Motor neuron (in vitro differentiated cells): ENCODE measurements around the gene CACNA2D1. TPM values are rescaled to one million over a fixed set of nuclear protein-coding genes. Genes with fewer than 3 reads are reported as not detected.

Experiments used
- ATAC-seq, 8 experiments: fragments of 200-7000 bp; cut with Tn5 transposase; replicated peaks in 6 of 8; 2 replicates each; pipeline ENCODE4 v1.8.0; 2021; ENCODE audit warnings: mild to moderate bottlenecking in 8 of 8, moderate library complexity in 8 of 8
- H3K27ac ChIP-seq, 2 donors: fragments of 250-450 bp; sonication (Bioruptor Pico); 2 replicates each; pipeline ENCODE4 v1.9.0; 2021; ENCODE audit warnings: antibody characterized with exemption in 2 of 2, mild to moderate bottlenecking in 2 of 2, moderate library complexity in 1 of 2
- H3K4me1 ChIP-seq, 2 donors: fragments of 250-450 bp; sonication (Bioruptor Pico); replicated peaks in 1 of 2; 2 replicates each; pipeline ENCODE4 v1.6.1; 2021; ENCODE audit warnings: antibody characterized with exemption in 2 of 2, mild to moderate bottlenecking in 2 of 2, moderate library complexity in 1 of 2
- H3K4me3 ChIP-seq, 5 donors: fragments of 250-450 bp; sonication (Bioruptor Pico); 2 replicates each; pipeline ENCODE4 v1.9.0; 2021; ENCODE audit warnings: antibody characterized with exemption in 5 of 5, mild to moderate bottlenecking in 5 of 5, moderate library complexity in 4 of 5
- WGBS, 10 experiments: fragments of 450-650 bp; shearing (Covaris generic); methylation state at CpG; one replicate each; pipeline ENCODE4 v1.0.0; 2022; 5-methylcytosine and 5-hydroxymethylcytosine counted together
- in situ Hi-C, 9 experiments: fragments of 400-800 bp; cut with MboI; loops; one replicate each; pipeline ENCODE4 v1.15.0; 2021; ENCODE audit warnings: low sequenced_read_pairs in 9 of 9, low pct_unique_long_range_greater_than_20kb in 2 of 9; ENCODE audit not compliant: unreplicated experiment in 9 of 9
- total RNA-seq, 8 experiments: library from RNA; unstranded; fragments of 300-600 nt; gene quantifications; 2 replicates each; pipeline versions ENCODE4 v1.2.3 to v1.2.4, GENCODE V29; 2022

CACNA2D1 gene
- total RNA-seq, 8 experiments from 2014 or later: 9.7 to 72.9 (median 27.1) TPM

DNA sequence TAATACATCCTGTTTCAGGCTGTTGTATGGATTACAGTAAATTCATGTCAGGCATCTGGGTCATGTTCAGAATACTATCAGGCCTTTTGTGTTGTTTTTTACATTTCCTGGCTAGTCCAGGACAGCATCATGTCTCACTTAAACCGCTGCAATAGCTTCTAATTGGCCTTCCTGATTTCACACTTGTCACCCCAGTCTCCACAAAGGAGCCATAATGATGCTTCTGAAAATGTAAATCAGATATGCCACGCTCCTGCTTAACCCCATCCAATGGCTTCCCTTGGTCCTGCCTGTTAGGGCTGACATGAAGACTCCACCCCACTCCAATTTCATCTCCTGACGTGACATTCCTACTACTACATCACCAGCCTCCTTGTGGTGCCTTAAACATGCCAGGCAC lies 220.0 kb downstream of the CACNA2D1 start:
- no peaks in the 10 kb centered on the region for H3K4me1 ChIP-seq
- no peak for ATAC-seq
- no peak overlapping the region for H3K4me3 ChIP-seq
- WGBS, 10 experiments: 75 to 100% (median 89%) methylated on average over 1 to 3 of the region's 3 CpGs; no CpG with 5 or more reads in 4 of the 10 experiments
- in situ Hi-C loops: loop anchor here in 1 of 9 experiments (25.0 kb wide), 1 partner anchor 711 kb away; no protein-coding TSS in a partner anchor
- H3K27ac ChIP-seq: no peak overlapping the region

DNA sequence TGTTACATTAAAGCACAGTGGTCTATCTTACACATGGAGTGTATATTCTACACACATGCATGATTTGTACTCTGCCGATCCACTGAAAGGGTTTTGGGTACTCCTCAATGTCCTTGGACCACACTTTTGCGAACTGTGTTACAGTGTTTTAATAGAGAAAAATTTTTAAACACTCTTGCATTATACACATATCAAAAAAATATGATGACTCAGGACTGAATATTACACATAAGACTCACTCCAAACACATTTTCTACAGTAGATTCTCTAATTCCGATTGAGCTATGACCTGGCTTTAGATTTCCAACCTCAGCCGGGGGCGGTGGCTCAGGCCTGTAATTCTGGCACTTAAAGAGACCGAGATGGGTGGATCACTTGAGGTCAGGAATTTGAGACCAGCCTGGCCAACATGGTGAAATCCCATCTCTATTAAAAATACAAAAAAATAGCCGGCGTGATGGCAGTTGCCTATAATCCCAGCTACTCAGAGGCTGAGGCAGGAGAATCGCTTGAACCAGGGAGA lies 222.4 kb downstream of the CACNA2D1 start:
- Histone ChIP-seq H3K4me1 (no peaks in the 10 kb centered on the region), H3K4me3 (no peak overlapping the region), H3K27ac (no peak overlapping the region)
- WGBS, 10 experiments: 90 to 100% (median 97%) methylated on average over 3 to 9 of the region's 9 CpGs
- ATAC-seq: no peak
- in situ Hi-C loops: loop anchor here in 1 of 9 experiments (25.0 kb wide), 1 partner anchor 709 kb away; no protein-coding TSS in a partner anchor

DNA sequence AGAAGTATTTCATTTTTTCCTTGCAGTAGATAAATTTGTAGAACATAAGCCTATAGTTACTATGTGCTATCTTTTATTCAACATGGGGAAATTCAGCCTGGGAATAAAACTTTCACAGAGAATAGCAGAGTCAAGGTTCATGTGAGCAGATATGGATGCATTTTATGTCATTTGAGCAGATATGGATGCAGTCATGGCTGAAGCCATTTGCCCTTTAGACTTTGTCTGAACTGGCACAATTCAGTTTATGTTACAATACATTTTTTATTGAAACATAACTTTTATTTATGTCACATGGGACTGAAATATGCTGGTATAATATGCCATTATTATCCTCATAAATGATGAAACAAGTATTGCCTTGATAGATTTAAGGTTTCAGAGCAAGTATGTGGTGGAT lies 231.1 kb downstream of the CACNA2D1 start:
- in situ Hi-C loops: loop anchor here in 1 of 9 experiments (25.0 kb wide), 1 partner anchor 700 kb away; no protein-coding TSS in a partner anchor
- H3K4me1 ChIP-seq: peaks cover 5 to 24% of the 10 kb centered on the region in 2 donors
- ATAC-seq: peak in 1 of 8 experiments; percentile 75
- no peak overlapping the region for H3K27ac ChIP-seq
- no peak overlapping the region for H3K4me3 ChIP-seq

DNA sequence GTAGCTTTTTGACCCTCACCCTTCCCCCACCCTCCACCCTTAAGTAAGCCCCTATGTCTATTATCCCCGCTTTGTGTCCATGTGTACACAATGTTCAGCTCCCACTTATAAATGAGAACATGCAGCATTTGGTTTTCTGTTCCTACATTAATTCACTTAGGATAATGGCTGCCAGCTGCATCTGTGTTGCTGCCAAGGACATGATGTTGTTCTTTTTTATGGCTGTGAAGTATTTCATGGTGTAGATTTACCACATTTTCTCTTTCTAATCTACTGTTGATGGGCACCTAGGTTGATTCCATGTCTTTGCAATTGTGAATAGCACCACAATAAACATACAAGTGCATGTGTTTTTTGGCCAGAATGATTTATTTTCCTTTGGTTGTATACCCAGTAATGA lies 232.2 kb downstream of the CACNA2D1 start:
- 88 to 100% (median 100%) methylated on average over 1 of the region's 1 CpG; no CpG with 5 or more reads in 7 of the 10 experiments for WGBS, 10 experiments
- ATAC-seq: no peak
- in situ Hi-C loops: loop anchor here in 1 of 9 experiments (25.0 kb wide), 1 partner anchor 699 kb away; no protein-coding TSS in a partner anchor
- H3K4me1 ChIP-seq: peaks cover 9 to 30% of the 10 kb centered on the region in 2 donors
- no peak overlapping the region for H3K27ac ChIP-seq
- H3K4me3 ChIP-seq: no peak overlapping the region

DNA sequence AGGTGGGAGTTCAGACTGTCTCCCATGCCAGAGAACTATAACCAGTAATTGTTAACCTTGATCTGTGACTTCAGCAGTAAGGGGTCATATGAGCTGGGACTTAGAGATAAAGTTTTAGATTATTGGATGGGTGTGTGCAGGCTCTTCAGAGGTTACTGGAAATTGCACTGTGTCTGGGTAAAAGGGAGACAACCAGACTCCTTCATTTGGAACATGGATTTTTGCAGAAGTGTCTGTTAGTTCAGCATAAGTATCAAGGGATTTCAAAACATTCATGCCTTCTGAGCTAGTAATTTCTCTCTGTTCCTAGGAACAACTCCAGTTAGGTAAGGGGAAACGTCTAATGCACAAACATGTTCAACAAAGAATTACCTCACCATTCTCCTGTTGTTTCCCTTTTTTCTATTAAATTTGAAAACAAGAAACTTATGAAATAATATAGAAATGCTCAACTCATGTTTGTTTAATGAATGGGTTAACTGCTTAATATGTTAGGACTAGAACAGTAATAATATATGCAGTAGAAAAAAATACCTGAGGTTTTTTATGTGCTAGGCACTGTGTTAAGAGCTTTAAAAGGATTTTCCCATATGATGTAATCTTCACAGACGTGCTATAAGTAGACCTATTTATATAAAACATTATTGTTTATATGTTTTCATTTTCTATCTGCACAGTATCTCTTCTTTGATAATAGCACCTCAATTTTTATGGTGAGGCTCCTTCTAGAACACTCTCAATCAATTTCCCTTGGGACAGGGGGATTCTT lies 233.0 kb downstream of the CACNA2D1 start:
- in situ Hi-C loops: loop anchor here in 1 of 9 experiments (25.0 kb wide), 1 partner anchor 698 kb away; no protein-coding TSS in a partner anchor

DNA sequence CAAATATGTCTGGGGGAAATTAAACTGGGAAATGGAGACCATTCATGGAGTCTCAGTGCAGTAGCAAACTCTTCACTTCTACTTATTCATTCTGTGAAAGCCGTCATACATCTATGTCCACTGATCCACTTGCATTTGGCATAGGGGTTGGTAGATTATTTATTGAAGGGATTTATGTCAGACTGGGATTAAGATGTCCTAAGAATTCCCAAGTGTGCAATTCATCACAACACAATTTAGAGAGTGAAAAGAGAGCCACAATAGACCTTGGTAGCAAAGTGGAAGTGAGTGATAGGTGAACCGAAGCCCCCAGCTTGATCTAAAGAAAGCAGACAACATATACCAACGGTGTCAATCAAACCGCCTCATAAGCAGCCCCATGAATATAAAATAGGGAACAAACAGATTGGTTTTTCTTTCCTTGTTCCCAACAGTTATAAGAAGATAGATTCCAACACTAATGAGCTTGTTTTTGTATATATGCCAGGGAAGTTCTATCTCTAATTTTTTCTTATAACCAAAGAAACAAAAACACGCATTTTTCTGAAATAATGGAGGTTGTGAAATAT lies 234.3 kb downstream of the CACNA2D1 start:
- Histone ChIP-seq H3K27ac (no peak overlapping the region), H3K4me3 (no peak overlapping the region)
- in situ Hi-C loops: loop anchor here in 1 of 9 experiments (25.0 kb wide), 1 partner anchor 697 kb away; no protein-coding TSS in a partner anchor

More for the DNA sequence above, 233.0 kb downstream of the CACNA2D1 start:
- WGBS, 10 experiments: 43 to 100% (median 85%) methylated on average over 1 to 2 of the region's 2 CpGs; no CpG with 5 or more reads in 1 of the 10 experiments
- Histone ChIP-seq H3K4me1 (peaks cover 9 to 30% of the 10 kb centered on the region in 2 donors), H3K27ac (no peak overlapping the region), H3K4me3 (no peak overlapping the region)
- peak in 2 of 8 experiments; percentile 76 to 99 for ATAC-seq

DNA sequence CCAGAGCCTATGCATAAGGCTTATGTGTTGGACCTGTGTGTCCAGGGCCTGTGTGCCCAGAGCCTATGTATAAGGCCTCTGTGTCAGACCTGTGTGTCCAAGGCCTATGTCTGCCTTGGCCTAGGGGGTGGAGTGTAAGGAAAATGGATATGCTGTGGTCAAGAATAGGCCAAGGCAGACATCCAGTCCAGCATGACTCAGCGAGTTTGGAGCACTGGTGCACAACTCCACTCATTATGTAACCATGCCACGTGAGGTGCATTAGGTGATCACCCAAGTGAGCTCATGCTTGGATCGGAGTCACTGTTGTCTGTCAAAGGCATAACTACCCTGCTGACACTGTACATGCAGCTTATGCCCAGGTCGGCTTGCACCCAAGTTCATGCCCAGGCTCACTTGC lies 238.9 kb downstream of the CACNA2D1 start:
- H3K27ac ChIP-seq: no peak overlapping the region
- H3K4me1 ChIP-seq: peaks cover 9 to 24% of the 10 kb centered on the region in 2 donors
- in situ Hi-C loops: loop anchor here in 1 of 9 experiments (25.0 kb wide), 1 partner anchor 692 kb away; no protein-coding TSS in a partner anchor
- WGBS, 10 experiments: 55 to 100% (median 90%) methylated on average over 1 to 3 of the region's 4 CpGs; no CpG with 5 or more reads in 4 of the 10 experiments
- ATAC-seq: peak in 5 of 8 experiments; percentile 5 to 97 (median 61)
- H3K4me3 ChIP-seq: no peak overlapping the region

More for the DNA sequence above, 234.3 kb downstream of the CACNA2D1 start:
- peaks cover 9 to 30% of the 10 kb centered on the region in 2 donors for H3K4me1 ChIP-seq
- 60 to 91% (median 80%) methylated on average over 1 to 5 of the region's 5 CpGs; no CpG with 5 or more reads in 1 of the 10 experiments for WGBS, 10 experiments
- ATAC-seq: peak in 5 of 8 experiments; percentile 57 to 94 (median 74)

DNA sequence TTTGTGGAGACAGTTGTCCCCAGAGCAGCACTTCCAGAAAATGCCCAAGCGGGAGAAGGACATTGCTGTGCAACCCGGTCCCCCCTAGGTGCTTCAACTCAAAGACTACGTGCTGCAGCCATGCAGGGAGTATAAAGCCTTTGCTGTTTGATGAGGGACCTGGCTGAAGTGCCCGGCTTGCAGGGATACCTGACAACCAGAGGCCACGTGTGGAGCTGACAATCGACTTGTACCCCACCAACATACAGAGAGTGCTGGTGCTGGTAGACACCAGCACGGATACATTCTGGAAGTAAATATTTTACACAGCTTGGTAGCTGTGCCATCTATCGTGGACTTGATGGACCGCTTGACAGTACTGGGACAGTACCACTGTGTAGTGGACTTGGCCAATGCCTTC lies 240.6 kb downstream of the CACNA2D1 start:
- H3K4me1 ChIP-seq: peaks cover 4 to 11% of the 10 kb centered on the region in 2 donors
- ATAC-seq: no peak
- in situ Hi-C loops: loop anchor here in 1 of 9 experiments (25.0 kb wide), 1 partner anchor 691 kb away; no protein-coding TSS in a partner anchor
- no peak overlapping the region for H3K27ac ChIP-seq
- 90 to 100% (median 100%) methylated on average over 1 to 3 of the region's 9 CpGs; no CpG with 5 or more reads in 5 of the 10 experiments for WGBS, 10 experiments
- no peak overlapping the region for H3K4me3 ChIP-seq

DNA sequence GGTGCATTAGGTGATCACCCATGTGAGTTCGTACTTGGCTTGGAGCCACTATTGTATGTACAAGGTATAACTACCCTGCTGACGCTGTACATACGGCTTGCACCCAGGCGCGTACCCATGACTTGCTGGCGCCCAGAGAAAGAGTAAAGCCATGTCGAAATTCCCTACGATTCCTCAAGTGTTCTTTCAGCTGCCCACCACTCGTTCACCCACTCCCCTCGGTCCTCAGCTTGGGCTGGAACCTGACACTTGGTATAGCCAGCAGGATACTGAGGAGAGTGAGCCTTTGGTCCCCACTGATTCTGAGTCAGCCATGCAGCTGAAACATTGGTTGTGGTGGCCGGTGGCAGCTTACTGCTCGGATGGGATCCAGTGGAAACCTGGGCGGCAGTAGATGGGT lies 241.5 kb downstream of the CACNA2D1 start:
- in situ Hi-C loops: loop anchor here in 1 of 9 experiments (25.0 kb wide), 1 partner anchor 690 kb away; no protein-coding TSS in a partner anchor
- WGBS, 10 experiments: 88 to 100% (median 93%) methylated on average over 1 to 9 of the region's 13 CpGs; no CpG with 5 or more reads in 4 of the 10 experiments
- H3K4me1 ChIP-seq: peaks cover 3% of the 10 kb centered on the region in 2 donors
- no peak overlapping the region for H3K4me3 ChIP-seq
- H3K27ac ChIP-seq: no peak overlapping the region
- ATAC-seq: no peak

DNA sequence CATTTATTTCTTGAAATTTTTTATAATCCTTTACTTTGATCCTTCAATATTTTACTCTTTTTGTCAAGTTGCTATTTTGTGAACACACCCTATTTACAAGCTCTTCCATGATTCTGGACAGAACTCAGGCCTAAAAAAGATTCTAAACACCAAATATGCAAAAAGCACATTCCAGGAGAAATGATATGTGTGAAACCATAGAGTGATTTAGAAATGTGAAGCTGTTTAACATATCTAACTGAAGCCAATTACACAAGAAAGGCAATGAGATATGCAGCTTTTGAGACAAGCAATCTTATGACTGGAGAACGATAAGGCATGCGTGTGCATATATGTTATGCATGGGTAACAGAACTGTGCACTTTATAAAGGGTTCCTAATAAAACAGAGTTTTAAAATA lies 243.0 kb downstream of the CACNA2D1 start:
- Histone ChIP-seq H3K4me3 (no peak overlapping the region), H3K4me1 (no peaks in the 10 kb centered on the region), H3K27ac (no peak overlapping the region)
- in situ Hi-C loops: loop anchor here in 1 of 9 experiments (25.0 kb wide), 1 partner anchor 688 kb away; no protein-coding TSS in a partner anchor
- peak in 2 of 8 experiments; percentile 11 to 14 for ATAC-seq
- 58 to 100% (median 88%) methylated on average over 1 to 2 of the region's 2 CpGs; no CpG with 5 or more reads in 2 of the 10 experiments for WGBS, 10 experiments

DNA sequence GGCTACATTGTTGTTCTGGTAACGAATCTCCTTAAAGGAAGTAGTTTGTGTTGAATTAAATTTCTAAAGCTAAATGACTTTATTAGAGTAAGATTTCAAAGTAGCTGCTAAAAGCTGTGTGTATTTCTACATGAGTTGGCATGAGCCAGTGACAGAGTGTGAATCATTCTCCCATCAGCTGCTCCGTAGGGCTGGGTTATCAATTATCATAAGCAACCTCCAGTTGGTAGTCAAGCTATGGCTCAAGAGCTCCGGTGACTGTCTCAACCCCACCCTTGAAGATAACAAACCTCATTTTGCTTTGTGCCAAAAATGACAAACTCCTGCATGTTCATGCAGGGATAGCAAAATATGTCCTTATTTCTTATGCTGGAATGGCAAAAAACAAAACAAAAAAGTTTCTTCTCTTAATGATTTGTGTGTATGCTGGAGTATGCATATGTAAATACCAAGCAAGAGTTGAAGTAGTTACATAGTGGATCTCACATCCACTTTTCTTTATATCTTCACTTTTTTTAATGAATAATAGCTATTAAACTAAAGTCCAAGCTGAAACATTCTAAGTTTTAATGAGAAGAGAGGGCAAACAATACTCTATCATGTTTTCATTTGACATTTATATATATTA lies 249.4 kb downstream of the CACNA2D1 start:
- 3 to 95% (median 57%) methylated on average over 1 to 3 of the region's 3 CpGs; no CpG with 5 or more reads in 1 of the 10 experiments for WGBS, 10 experiments
- no peak overlapping the region for H3K4me3 ChIP-seq
- H3K4me1 ChIP-seq: peaks cover 0 to 3% of the 10 kb centered on the region in 2 donors
- peak in 6 of 8 experiments; percentile 40 to 100 (median 60) for ATAC-seq
- H3K27ac ChIP-seq: no peak overlapping the region
- in situ Hi-C loops: no loop called here

DNA sequence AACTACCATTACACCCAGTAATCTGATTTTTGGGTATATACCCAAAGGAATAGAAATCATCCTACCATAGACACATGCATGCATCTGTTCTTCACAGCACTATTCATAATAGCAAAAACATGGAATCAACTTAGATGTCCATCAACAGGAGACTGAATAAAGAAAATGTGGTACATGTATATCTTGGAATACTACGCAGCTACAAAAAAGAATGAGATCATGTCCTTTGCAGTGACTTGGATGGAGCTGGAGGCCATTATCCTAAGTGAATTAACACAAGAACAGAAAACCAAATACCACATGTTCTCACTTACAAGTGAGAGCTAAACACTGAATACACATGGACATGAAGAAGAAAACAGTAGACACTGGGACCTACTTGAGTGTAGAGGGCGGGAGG lies 254.9 kb downstream of the CACNA2D1 start:
- Histone ChIP-seq H3K4me3 (no peak overlapping the region), H3K27ac (no peak overlapping the region), H3K4me1 (no peaks in the 10 kb centered on the region)
- in situ Hi-C loops: no loop called here
- 86 to 100% (median 92%) methylated on average over 1 to 2 of the region's 2 CpGs; no CpG with 5 or more reads in 4 of the 10 experiments for WGBS, 10 experiments
- no peak for ATAC-seq
